Fibroblast of the aortic adventitia (primary cell): ENCODE data around the gene SLC1A5. TPM values are rescaled to one million over a fixed set of nuclear protein-coding genes. Genes with fewer than 3 reads are reported as not detected.

Experiments used
- DNase-seq: peaks from one replicate; pipeline ENCODE4 v3.0.0-alpha.2; 2010; ENCODE audit warnings: low read depth
- H3K4me3 ChIP-seq: 2 replicates; pipeline ENCODE4 v1.5.1; 2011; ENCODE audit warnings: low read depth, mild to moderate bottlenecking, control low read depth, low read length, moderate library complexity
- total RNA-seq: library from RNA; depleted of rRNA; stranded (reverse); fragments of >200 nt; gene quantifications from 2 replicates; pipeline ENCODE4 v1.2.3, GENCODE V29; 2012; ENCODE audit warnings: low replicate concordance
- TF ChIP-seq, protein P1 (sequence below): IDR thresholded peaks from 2 replicates; pipeline ENCODE4 v1.5.1; 2011; ENCODE audit warnings: mild to moderate bottlenecking, low read length, control low read depth, inconsistent platforms; ENCODE audit not compliant: insufficient read depth

The SLC1A5 gene
- total RNA-seq, 1 donor: 158 TPM

DNA sequence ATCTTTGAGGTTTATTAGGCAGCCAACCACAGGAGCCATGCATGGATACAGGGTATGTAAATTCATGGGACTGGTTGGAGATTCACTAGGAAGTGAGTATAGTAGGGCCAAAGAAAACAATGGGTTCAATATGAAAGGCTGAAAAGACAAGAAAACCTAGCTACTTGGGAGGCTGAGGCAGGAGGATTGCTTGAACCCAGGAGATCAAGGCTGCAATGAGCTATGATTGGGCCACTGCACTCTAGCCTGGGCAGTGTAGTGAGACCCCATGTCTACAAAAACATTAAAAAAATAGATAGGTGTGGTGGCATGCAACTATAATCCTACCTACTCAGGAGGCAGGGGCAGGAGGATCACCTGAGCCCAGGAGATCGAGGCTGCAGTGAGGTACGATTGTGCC is 10.3 kb upstream of the SLC1A5 start:
- TF ChIP-seq, protein P1, sequence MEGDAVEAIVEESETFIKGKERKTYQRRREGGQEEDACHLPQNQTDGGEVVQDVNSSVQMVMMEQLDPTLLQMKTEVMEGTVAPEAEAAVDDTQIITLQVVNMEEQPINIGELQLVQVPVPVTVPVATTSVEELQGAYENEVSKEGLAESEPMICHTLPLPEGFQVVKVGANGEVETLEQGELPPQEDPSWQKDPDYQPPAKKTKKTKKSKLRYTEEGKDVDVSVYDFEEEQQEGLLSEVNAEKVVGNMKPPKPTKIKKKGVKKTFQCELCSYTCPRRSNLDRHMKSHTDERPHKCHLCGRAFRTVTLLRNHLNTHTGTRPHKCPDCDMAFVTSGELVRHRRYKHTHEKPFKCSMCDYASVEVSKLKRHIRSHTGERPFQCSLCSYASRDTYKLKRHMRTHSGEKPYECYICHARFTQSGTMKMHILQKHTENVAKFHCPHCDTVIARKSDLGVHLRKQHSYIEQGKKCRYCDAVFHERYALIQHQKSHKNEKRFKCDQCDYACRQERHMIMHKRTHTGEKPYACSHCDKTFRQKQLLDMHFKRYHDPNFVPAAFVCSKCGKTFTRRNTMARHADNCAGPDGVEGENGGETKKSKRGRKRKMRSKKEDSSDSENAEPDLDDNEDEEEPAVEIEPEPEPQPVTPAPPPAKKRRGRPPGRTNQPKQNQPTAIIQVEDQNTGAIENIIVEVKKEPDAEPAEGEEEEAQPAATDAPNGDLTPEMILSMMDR: no peak

DNA sequence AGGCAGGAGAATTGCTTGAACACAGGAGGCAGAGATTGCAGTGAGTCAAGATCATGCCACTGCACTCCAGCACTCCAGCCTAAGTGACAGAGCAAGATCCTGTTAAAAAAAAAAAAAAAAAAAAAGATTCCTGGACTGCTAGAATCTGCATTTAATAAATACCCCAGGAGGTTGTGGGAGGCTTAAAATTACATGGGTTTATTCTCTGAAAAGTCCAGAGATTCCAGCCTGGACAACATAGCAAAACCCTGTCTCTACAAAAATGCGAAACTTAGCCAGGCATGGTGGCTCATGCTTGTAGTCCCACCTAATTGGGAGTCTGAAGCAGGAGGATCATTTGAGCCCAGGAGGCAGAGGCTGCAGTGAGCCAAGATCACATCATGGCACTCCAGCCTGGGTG is 9.5 kb upstream of the SLC1A5 start:
- TF ChIP-seq, protein P1: no peak
- H3K4me3 ChIP-seq: no peak overlapping the region
- no peak for DNase-seq

More for the DNA sequence above, 10.3 kb upstream of the SLC1A5 start:
- H3K4me3 ChIP-seq: no peak overlapping the region
- no peak for DNase-seq

DNA sequence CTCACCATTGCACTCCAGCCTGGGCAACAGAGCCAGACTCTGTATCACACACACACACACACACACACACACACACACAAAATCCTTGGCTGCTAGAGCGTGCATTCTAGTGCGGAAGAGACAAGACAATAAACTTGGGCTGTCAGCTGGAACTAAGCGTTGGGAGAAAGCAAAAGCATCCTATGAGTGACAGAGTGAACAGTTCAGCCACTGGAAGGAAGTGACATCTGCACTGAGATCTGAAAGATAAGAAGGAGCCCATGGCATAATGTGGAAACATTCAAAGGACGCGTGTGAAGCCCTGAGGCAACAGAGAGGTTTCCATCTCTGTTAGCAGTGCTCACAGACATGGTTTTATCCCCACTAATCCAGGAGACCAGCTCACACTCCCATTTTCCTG is 3.5 kb upstream of the SLC1A5 start:
- no peak for DNase-seq
- no peak overlapping the region for H3K4me3 ChIP-seq
- TF ChIP-seq, protein P1: no peak

DNA sequence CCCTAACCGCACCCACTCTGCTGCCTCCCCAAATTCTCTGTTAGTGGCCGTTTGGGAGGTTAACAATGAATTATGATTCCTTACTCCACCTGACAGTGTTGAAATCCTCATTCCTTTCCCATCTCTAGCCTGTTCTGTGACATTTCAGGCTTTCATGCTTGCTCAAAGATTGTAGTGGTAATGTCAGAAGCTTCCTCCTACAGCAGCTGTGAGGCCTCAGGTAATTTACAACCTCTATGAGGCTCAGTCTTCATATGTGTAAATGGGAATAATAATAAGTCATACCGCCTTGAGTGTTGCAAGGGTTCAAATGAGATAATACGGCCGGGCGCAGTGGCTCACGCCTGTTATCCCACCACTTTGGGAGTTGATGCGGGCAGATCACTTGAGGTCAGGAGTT is 977 bp upstream of the SLC1A5 start:
- TF ChIP-seq, protein P1: no peak
- DNase-seq: no peak
- no peak overlapping the region for H3K4me3 ChIP-seq

DNA sequence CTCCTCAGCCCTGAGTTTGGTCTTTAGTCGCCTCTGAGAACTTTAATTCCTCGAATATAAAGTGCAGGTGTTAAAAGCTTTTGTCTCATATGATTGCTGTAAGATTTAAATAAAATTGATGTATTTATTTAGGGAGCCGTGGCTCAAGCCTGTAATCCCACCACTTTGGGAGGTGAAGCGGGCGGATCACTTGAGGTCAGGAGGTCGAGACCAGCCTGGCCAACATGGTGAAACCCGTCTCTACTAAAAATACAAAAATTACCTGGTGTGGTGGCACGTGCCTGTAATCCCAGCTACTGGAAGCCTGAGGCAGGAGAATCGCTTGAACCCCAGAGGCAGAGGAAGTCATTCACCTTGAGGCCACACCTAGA is 559 bp upstream of the SLC1A5 start:
- no peak for DNase-seq
- H3K4me3 ChIP-seq: no peak overlapping the region
- TF ChIP-seq, protein P1: no peak

DNA sequence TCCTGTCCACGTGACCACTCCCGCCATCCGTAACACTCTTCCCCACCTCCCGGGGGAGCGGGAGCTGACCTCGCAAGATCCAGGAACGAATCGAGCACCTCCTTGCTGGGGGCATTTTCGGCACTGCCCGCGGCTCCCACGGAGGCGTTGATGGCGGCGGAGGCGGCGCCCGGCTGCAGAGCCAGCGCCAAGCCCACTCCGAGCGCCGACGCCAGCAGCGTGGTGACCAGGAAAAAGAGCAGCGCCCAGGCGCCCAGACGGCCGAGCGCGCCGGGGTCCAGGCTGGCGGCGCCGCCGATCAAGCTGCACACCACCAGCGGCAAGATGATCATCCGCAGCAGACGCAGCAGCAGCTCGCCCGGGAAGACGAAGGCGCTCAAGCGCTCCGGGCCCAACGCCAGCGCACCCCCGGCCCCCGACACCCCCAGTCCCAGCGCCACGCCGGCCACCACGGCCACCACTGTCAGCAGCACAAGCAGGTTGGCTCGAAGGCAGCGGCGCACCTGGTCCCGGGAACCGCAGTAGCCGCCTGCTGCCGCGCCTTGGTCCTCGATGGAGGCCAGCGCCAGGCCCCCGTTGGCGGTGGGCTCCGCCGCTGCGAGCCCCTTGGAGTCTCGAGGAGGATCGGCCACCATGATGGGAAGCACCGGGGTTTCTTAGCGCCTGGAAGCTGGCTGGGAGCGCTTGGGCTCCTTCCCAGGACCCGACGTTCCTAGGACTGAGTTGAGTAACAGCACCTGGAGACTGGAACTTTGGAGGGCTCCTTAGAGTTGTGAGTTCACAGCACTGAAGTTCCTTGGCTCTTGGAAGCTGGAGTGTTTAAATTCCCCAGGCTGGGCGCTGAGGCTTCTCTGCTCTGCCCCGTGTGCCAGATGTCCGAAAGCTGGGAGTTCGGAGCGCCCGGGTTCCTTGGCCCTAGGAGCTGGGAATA is 798 bp downstream of the SLC1A5 start:
- H3K4me3 ChIP-seq: peak overlapping the region; percentile 96
- peak; percentile 82 for DNase-seq
- TF ChIP-seq, protein P1: no peak

DNA sequence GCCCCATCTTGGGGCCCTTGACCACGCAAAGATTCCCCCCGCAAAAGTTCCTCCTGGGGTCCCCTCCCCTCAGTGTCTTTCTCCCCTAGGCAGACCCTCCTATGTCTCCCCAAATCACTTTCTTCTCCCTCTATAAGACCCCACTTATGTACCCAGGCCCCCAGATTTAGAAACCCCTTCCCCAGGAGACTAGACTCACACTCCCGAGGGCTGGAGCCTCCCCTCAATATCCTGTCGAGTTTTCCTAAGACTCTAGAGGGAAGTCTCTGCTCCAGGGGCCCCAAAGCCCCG is 1.4 kb downstream of the SLC1A5 start:
- peak overlapping the region; percentile 96 for H3K4me3 ChIP-seq
- TF ChIP-seq, protein P1: no peak
- DNase-seq: no peak
